NCI-H2029 (cell line): ENCODE results near the gene MYL6.
"Not testable (repeated sequence)": the region's sequence is repeated elsewhere in the genome, so short reads cannot be mapped to it uniquely, and the experiment has no call there.

Experiments
- DNase-seq: peaks from one replicate; lab custom pipeline; 2025; lab: John Stamatoyannopoulos, UW

Gene MYL6

GRCh38 chr12:56156464-56157200 lies 1.5 kb upstream of the MYL6 start:
- not testable (repeated sequence) for DNase-seq

- DNase-seq: peak; percentile 78
Measured at GRCh38 chr12:56157201-56158028, 744 bp upstream of the MYL6 start.

- peak; percentile 89 for DNase-seq
Measured at GRCh38 chr12:56158926-56159461, 835 bp downstream of the MYL6 start.

GRCh38 chr12:56159482-56160192 lies 1.5 kb downstream of the MYL6 start:
- DNase-seq: no peak

- DNase-seq: no peak
Measured at GRCh38 chr12:56160193-56160763, 2.1 kb downstream of the MYL6 start.

- no peak for DNase-seq
Measured at GRCh38 chr12:56160894-56161689, 2.9 kb downstream of the MYL6 start.

GRCh38 chr12:56161690-56162351 lies 3.7 kb downstream of the MYL6 start:
- DNase-seq: no peak

GRCh38 chr12:56162468-56163290 lies 4.5 kb downstream of the MYL6 start:
- DNase-seq: no peak

GRCh38 chr12:56163533-56164344 lies 5.6 kb downstream of the MYL6 start:
- no peak for DNase-seq

GRCh38 chr12:56164345-56164729 lies 6.2 kb downstream of the MYL6 start:
- no peak for DNase-seq

GRCh38 chr12:56165369-56165768 lies 7.2 kb downstream of the MYL6 start:
- no peak for DNase-seq

- DNase-seq: no peak
Measured at GRCh38 chr12:56169229-56169759, 11.1 kb downstream of the MYL6 start.

- no peak for DNase-seq
Measured at GRCh38 chr12:56172839-56173238, 14.7 kb downstream of the MYL6 start.

- no peak for DNase-seq
Measured at GRCh38 chr12:56178347-56178746, 20.2 kb downstream of the MYL6 start.

GRCh38 chr12:56186957-56187356 lies 28.8 kb downstream of the MYL6 start:
- no peak for DNase-seq

GRCh38 chr12:56188131-56188777 lies 30.1 kb downstream of the MYL6 start:
- no peak for DNase-seq

GRCh38 chr12:56188778-56189098 lies 30.6 kb downstream of the MYL6 start:
- DNase-seq: no peak
